Measurements from ENCODE around the gene ACO2. TPM values are rescaled to one million over a fixed set of nuclear protein-coding genes. Genes with fewer than 3 reads are reported as not detected.
A peak's percentile ranks its signal among the peaks of the same experiment; 100 is the strongest.
"Not testable (repeated sequence)": the region's sequence is repeated elsewhere in the genome, so short reads cannot be mapped to it uniquely, and the experiment has no call there.

Gene ACO2
- total and polyA plus RNA-seq, 2 of the 4 experiments (the other 2 are of a cell fraction): 71.3 to 72.9 TPM

- TF ChIP-seq, protein P1, sequence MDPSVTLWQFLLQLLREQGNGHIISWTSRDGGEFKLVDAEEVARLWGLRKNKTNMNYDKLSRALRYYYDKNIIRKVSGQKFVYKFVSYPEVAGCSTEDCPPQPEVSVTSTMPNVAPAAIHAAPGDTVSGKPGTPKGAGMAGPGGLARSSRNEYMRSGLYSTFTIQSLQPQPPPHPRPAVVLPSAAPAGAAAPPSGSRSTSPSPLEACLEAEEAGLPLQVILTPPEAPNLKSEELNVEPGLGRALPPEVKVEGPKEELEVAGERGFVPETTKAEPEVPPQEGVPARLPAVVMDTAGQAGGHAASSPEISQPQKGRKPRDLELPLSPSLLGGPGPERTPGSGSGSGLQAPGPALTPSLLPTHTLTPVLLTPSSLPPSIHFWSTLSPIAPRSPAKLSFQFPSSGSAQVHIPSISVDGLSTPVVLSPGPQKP (IDR thresholded peaks at IDR 0.05; ENCODE audit: borderline replicate concordance, low read depth, low read length): no peak
- no peak for TF ChIP-seq SMC3 (IDR thresholded peaks at IDR 0.05; ENCODE audit: low read depth, low read length)
These were observed 88.7 kb downstream of the ACO2 start (continued) for GRCh38 chr22:41557401-41558240.

- ATAC-seq (ENCODE audit: low read depth); H3K9ac ChIP-seq (ENCODE audit: low read depth, low read length); dilution Hi-C loops (cut with HindIII; ENCODE audit: low sequenced_read_pairs, unreplicated experiment); H4K20me1 ChIP-seq (ENCODE audit: insufficient read depth, low read length); BruUV-seq (replicated peaks); H3K4me3 ChIP-seq (ENCODE audit: insufficient read depth, low read depth, low read length); H3K9me3 ChIP-seq (ENCODE audit: control insufficient read depth, insufficient read depth, low read length); CTCF ChIA-PET; POLR2A ChIA-PET (ENCODE audit: unreplicated experiment); H3K36me3 ChIP-seq (ENCODE audit: control insufficient read depth, insufficient read depth, low read length); H3K18ac ChIP-seq (ENCODE audit: low read depth, low read length); intact Hi-C loops (cut with micrococcal nuclease); in situ Hi-C loops (cut with MboI; ENCODE audit: low sequenced_read_pairs); H3K27me3 ChIP-seq (ENCODE audit: control insufficient read depth, insufficient read depth, low read length); H3K4me2 ChIP-seq (ENCODE audit: low read depth, low read length); H3K23ac ChIP-seq (ENCODE audit: low read depth, low read length); DNase-seq; H3K56ac ChIP-seq (ENCODE audit: extremely low read depth, insufficient read depth, low read length): not testable (repeated sequence)
- Histone ChIP-seq H2AK9ac (replicated peaks; ENCODE audit: low read depth, low read length, poor library complexity) (peak overlapping the region; percentile 94), H2AK5ac (ENCODE audit: low read depth, low read length) (peak overlapping the region; percentile 99), H3K79me1 (ENCODE audit: low read depth in 1 of 2, low read length in 2 of 2) (peaks cover 4 to 59% of the 10 kb centered on the region in 2 experiments; a peak in 3 of 4 replicates), H3K4ac (ENCODE audit: low read depth, low read length) (peak overlapping the region; percentile 99), H3K14ac (replicated peaks; ENCODE audit: low read depth, low read length) (peak overlapping the region; percentile 96; the same call in 1 of the 2 replicates), H4K91ac (ENCODE audit: insufficient read depth, low read depth, low read length) (peak overlapping the region; percentile 99), H2BK5ac (ENCODE audit: low read depth, low read length, poor library complexity, severe bottlenecking) (peak overlapping the region; percentile 87), H3K4me1 (ENCODE audit: control insufficient read depth, insufficient read depth, low read length) (peaks cover 36% of the 10 kb centered on the region), H4K5ac (ENCODE audit: low read depth, low read length) (peak overlapping the region; percentile 89), H3K9me1 (ENCODE audit: insufficient read depth, low read length) (peaks cover 34% of the 10 kb centered on the region), H2BK20ac (ENCODE audit: low read depth, low read length) (peak overlapping the region; percentile 93), H2BK15ac (ENCODE audit: low read depth, low read length) (peak overlapping the region; percentile 96), H2BK120ac (ENCODE audit: low read depth, low read length) (peak overlapping the region; percentile 99), H3K27ac (ENCODE audit: insufficient read depth, low read length) (peak overlapping the region; percentile 90), H4K8ac (ENCODE audit: low read depth in 2 of 2, low read length in 2 of 2) (peak overlapping the region; percentile 96 to 99; a peak in 3 of 4 replicates), H2AFZ (replicated peaks; ENCODE audit: low read length, poor library complexity) (peak overlapping the region; percentile 94)
- WGBS, 2 experiments (ENCODE audit: extremely low coverage in 2 of 2, insufficient read length in 1 of 2): 84% methylated on average over 3 of the region's 13 CpGs; no CpG with 5 or more reads in 1 of the 2 experiments
These were observed 89.3 kb downstream of the ACO2 start for GRCh38 chr22:41558241-41558630.
